Keratinocyte (primary cell): Measurements from ENCODE around the gene DIAPH3. TPM values are rescaled to one million over a fixed set of nuclear protein-coding genes. Genes with fewer than 3 reads are reported as not detected.

Experiments
- DNase-seq: peaks from one replicate; pipeline ENCODE4 v3.0.0-alpha.2; 2011; ENCODE audit warnings: low read depth, missing footprints, low spot score
- FAIRE-seq: peaks from 2 replicates; lab custom pipeline; 2011; peaks lifted over from hg19 to GRCh38; lab: Jason Lieb, UNC
- H2AFZ ChIP-seq: 2 replicates; pipeline ENCODE4 v1.6.0; 2012; ENCODE audit warnings: low read length, control low read depth, inconsistent platforms; ENCODE audit not compliant: control insufficient read depth
- H3K27ac ChIP-seq: 2 replicates; pipeline ENCODE4 v1.5.1; 2011; ENCODE audit warnings: low read length; ENCODE audit not compliant: control insufficient read depth, insufficient read depth
- H3K27me3 ChIP-seq: 3 replicates; pipeline ENCODE4 v1.6.0; 2011; ENCODE audit warnings: low read length; ENCODE audit not compliant: control insufficient read depth, insufficient read depth; ENCODE audit errors: extremely low read depth
- H3K36me3 ChIP-seq, 2 experiments: 2 replicates in 1 of 2; 3 replicates in 1 of 2; pipeline ENCODE4 v1.5.1; 2011; ENCODE audit warnings: low read length in 2 of 2, mild to moderate bottlenecking in 1 of 2; ENCODE audit not compliant: control insufficient read depth in 2 of 2, insufficient read depth in 2 of 2; ENCODE audit errors: extremely low read depth in 1 of 2
- H3K4me1 ChIP-seq: 3 replicates; pipeline ENCODE4 v1.5.1; 2011; ENCODE audit warnings: low read length; ENCODE audit not compliant: control insufficient read depth, insufficient read depth; ENCODE audit errors: extremely low read depth
- H3K4me2 ChIP-seq: 3 replicates; pipeline ENCODE4 v1.6.0; 2011; ENCODE audit warnings: low read depth, low read length; ENCODE audit not compliant: control insufficient read depth, insufficient read depth; ENCODE audit errors: extremely low read depth
- H3K4me3 ChIP-seq, 3 experiments: fragments of 200-600 bp in 1 of 3; sonication (generic) in 1 of 3; 2 replicates in 2 of 3; 3 replicates in 1 of 3; pipeline ENCODE4 v1.5.1; 2011 to 2016; ENCODE audit warnings: low read length in 3 of 3, mild to moderate bottlenecking in 3 of 3, control low read depth in 2 of 3, inconsistent platforms in 1 of 3, low read depth in 1 of 3, mixed read lengths in 1 of 3, mixed run types in 1 of 3, moderate library complexity in 1 of 3; ENCODE audit not compliant: control insufficient read depth in 2 of 3, insufficient read depth in 2 of 3; ENCODE audit errors: extremely low read depth in 1 of 3
- H3K79me2 ChIP-seq: 2 replicates; pipeline ENCODE4 v1.6.0; 2012; ENCODE audit warnings: low read length; ENCODE audit not compliant: control insufficient read depth, insufficient read depth
- H3K9ac ChIP-seq: 3 replicates; pipeline ENCODE4 v1.6.0; 2011; ENCODE audit warnings: low read length; ENCODE audit not compliant: control insufficient read depth, insufficient read depth; ENCODE audit errors: extremely low read depth
- H3K9me1 ChIP-seq: 3 replicates; pipeline ENCODE4 v1.6.0; 2011; ENCODE audit warnings: low read length; ENCODE audit not compliant: control insufficient read depth, insufficient read depth; ENCODE audit errors: extremely low read depth
- H3K9me3 ChIP-seq: 2 replicates; pipeline ENCODE4 v1.5.1; 2012; ENCODE audit warnings: low read depth, low read length; ENCODE audit not compliant: control insufficient read depth
- H4K20me1 ChIP-seq: 3 replicates; pipeline ENCODE4 v1.6.0; 2011; ENCODE audit warnings: low read length; ENCODE audit not compliant: control insufficient read depth, insufficient read depth; ENCODE audit errors: extremely low read depth
- EZH2 ChIP-seq: IDR thresholded peaks from one replicate; pipeline ENCODE4 v1.6.1; 2012; ENCODE audit warnings: inconsistent platforms, mild to moderate bottlenecking, low read length, moderate library complexity
- dilution Hi-C: fragments of 300-500 bp; cut with MboI; formaldehyde crosslinking; loops from one replicate; pipeline ENCODE4 v1.7.0; 2020; ENCODE audit warnings: low sequenced_read_pairs; ENCODE audit not compliant: extremely low pct_ligation_motif_present
- polyA plus RNA-seq, 5 experiments: library from polyadenylated mRNA; depleted of rRNA in 3 of 5; stranded (reverse) in 3 of 5; stranded (forward) in 1 of 5; unstranded in 1 of 5; fragments of >200 nt; gene quantifications; 1 replicate in 1 of 5; 2 replicates in 3 of 5; 3 replicates in 1 of 5; pipeline versions ENCODE4 v1.2.1 to v1.2.3, GENCODE V29; 2011 to 2012; ENCODE audit warnings: missing spikeins in 2 of 5, low read depth in 1 of 5, low replicate concordance in 1 of 5
- TF ChIP-seq, protein P1 (sequence below), 3 experiments: IDR thresholded peaks in 1 of 3; conservative IDR thresholded peaks in 1 of 3; optimal IDR thresholded peaks in 1 of 3; 2 replicates in 2 of 3; 3 replicates in 1 of 3; pipeline versions ENCODE3 to v1.5.1; 2011; ENCODE audit warnings: low read length in 3 of 3, mild to moderate bottlenecking in 3 of 3, moderate library complexity in 2 of 3, control low read depth in 1 of 3, inconsistent platforms in 1 of 3; ENCODE audit not compliant: insufficient read depth in 2 of 3; ENCODE audit errors: extremely low read depth in 1 of 3

The DIAPH3 gene
- polyA plus RNA-seq, 1 donor (not counting 4 experiments of a cell fraction or from before 2014, with no cell fraction given): 9.0 TPM

- Histone ChIP-seq H3K4me2 (no peak overlapping the region), H3K9me1 (no peaks in the 10 kb centered on the region), H2AFZ (no peak overlapping the region), H4K20me1 (no peaks in the 10 kb centered on the region), H3K4me1 (no peaks in the 10 kb centered on the region), H3K9ac (no peak overlapping the region), H3K4me3 (no peak overlapping the region), H3K27ac (no peak overlapping the region), H3K36me3 (no peaks in the 10 kb centered on the region), H3K79me2 (no peaks in the 10 kb centered on the region), H3K9me3 (no peaks in the 10 kb centered on the region), H3K27me3 (no peaks in the 10 kb centered on the region)
- TF ChIP-seq, protein P1, sequence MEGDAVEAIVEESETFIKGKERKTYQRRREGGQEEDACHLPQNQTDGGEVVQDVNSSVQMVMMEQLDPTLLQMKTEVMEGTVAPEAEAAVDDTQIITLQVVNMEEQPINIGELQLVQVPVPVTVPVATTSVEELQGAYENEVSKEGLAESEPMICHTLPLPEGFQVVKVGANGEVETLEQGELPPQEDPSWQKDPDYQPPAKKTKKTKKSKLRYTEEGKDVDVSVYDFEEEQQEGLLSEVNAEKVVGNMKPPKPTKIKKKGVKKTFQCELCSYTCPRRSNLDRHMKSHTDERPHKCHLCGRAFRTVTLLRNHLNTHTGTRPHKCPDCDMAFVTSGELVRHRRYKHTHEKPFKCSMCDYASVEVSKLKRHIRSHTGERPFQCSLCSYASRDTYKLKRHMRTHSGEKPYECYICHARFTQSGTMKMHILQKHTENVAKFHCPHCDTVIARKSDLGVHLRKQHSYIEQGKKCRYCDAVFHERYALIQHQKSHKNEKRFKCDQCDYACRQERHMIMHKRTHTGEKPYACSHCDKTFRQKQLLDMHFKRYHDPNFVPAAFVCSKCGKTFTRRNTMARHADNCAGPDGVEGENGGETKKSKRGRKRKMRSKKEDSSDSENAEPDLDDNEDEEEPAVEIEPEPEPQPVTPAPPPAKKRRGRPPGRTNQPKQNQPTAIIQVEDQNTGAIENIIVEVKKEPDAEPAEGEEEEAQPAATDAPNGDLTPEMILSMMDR (optimal IDR thresholded peaks at IDR 0.05 in 1 of 3, IDR thresholded peaks at IDR 0.05 in 1 of 3, conservative IDR thresholded peaks at IDR 0.05 in 1 of 3; ENCODE audit: extremely low read depth in 1 of 3, insufficient read depth in 2 of 3, low read length in 3 of 3): no peak
- no peak for TF ChIP-seq EZH2
- dilution Hi-C loops: no loop called here
- DNase-seq: no peak
- FAIRE-seq: peak; percentile 26
These were observed 44.9 kb downstream of the DIAPH3 start for GRCh38 chr13:60118696-60119400.

DNA sequence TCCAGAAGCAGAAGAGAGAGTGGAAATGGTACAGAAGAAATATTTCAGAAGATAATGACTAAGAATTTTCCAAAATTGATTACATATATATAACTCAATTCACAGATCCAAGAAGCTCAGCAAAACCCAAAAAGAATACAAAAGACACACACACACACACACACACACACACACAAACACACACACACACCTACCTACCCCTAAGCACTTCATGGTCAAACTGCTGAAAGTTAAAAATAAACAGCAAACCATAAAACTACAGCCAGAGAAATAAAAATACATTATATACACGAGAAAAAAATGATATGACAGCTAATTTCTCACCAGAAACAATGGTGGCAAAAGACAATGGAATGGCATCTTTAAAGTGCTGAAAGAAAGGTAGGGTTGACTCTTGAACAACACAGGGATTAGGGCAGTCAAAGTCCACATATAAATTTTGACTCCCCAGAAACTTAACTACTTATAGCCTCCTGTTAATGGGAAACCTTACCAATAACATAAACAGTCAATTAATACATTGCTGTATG is 49.2 kb downstream of the DIAPH3 start:
- no peaks in the 10 kb centered on the region for H3K4me1 ChIP-seq
- H3K27ac ChIP-seq: no peak overlapping the region
- no peaks in the 10 kb centered on the region for H3K9me1 ChIP-seq
- H3K79me2 ChIP-seq: peaks cover 2% of the 10 kb centered on the region
- no peak overlapping the region for H2AFZ ChIP-seq
- FAIRE-seq (no peak), DNase-seq (no peak)
- no peak for TF ChIP-seq EZH2
- TF ChIP-seq, protein P1 (optimal IDR thresholded peaks at IDR 0.05 in 1 of 3, IDR thresholded peaks at IDR 0.05 in 1 of 3, conservative IDR thresholded peaks at IDR 0.05 in 1 of 3; ENCODE audit: extremely low read depth in 1 of 3, insufficient read depth in 2 of 3, low read length in 3 of 3): no peak
- no peak overlapping the region for H3K9ac ChIP-seq
- no peak overlapping the region for H3K4me3 ChIP-seq
- no peaks in the 10 kb centered on the region for H4K20me1 ChIP-seq
- peaks cover 0 to 3% of the 10 kb centered on the region in 2 experiments for H3K36me3 ChIP-seq
- no peaks in the 10 kb centered on the region for H3K27me3 ChIP-seq
- dilution Hi-C loops: no loop called here
- H3K9me3 ChIP-seq: no peaks in the 10 kb centered on the region
- H3K4me2 ChIP-seq: no peak overlapping the region
